HG03565 (cell line): Measurements from ENCODE around the gene LRPAP1.

Source experiments
- ATAC-seq: cut with Tn5 transposase; IDR thresholded peaks from one replicate; pipeline ENCODE4 v1.9.1; 2021; ENCODE audit warnings: mild to moderate bottlenecking, moderate library complexity; ENCODE audit not compliant: unreplicated experiment

Gene LRPAP1

GRCh38 chr4:3475713-3476260, 56.4 kb downstream of the LRPAP1 start:
- no peak for ATAC-seq

GRCh38 chr4:3475041-3475712, 57.0 kb downstream of the LRPAP1 start:
- ATAC-seq = no peak

- ATAC-seq = no peak
Measured at GRCh38 chr4:3473996-3474765, 58.0 kb downstream of the LRPAP1 start.

- ATAC-seq = no peak
Measured at GRCh38 chr4:3473181-3473950, 58.9 kb downstream of the LRPAP1 start.

GRCh38 chr4:3472411-3473141, 59.6 kb downstream of the LRPAP1 start:
- ATAC-seq = no peak

GRCh38 chr4:3471886-3472285, 60.3 kb downstream of the LRPAP1 start:
- ATAC-seq = no peak

- ATAC-seq = no peak
Measured at GRCh38 chr4:3471098-3471760, 61.0 kb downstream of the LRPAP1 start.

GRCh38 chr4:3470244-3471097, 61.8 kb downstream of the LRPAP1 start:
- no peak for ATAC-seq

GRCh38 chr4:3469386-3470243, 62.6 kb downstream of the LRPAP1 start:
- ATAC-seq = no peak

GRCh38 chr4:3468804-3469203, 63.4 kb downstream of the LRPAP1 start:
- ATAC-seq = no peak

GRCh38 chr4:3468154-3468553, 64.1 kb downstream of the LRPAP1 start:
- no peak for ATAC-seq

- ATAC-seq = no peak
Measured at GRCh38 chr4:3467601-3468031, 64.6 kb downstream of the LRPAP1 start.

GRCh38 chr4:3466691-3467600, 65.3 kb downstream of the LRPAP1 start:
- ATAC-seq = no peak

- no peak for ATAC-seq
Measured at GRCh38 chr4:3465698-3466671, 66.2 kb downstream of the LRPAP1 start.

- no peak for ATAC-seq
Measured at GRCh38 chr4:3464911-3465697, 67.1 kb downstream of the LRPAP1 start.
